HCT116 (cell line): Measurements from ENCODE around the gene CAAP1. TPM values are rescaled to one million over a fixed set of nuclear protein-coding genes. Genes with fewer than 3 reads are reported as not detected.

Experiments
- ATAC-seq: fragments of 200-7000 bp; cut with Tn5 transposase; 2 replicates; pipeline ENCODE4 v1.9.1; 2020; ENCODE audit warnings: mild to moderate bottlenecking, moderate library complexity
- BruUV-seq: library from RNA; stranded (reverse); fragments of 400-500 nt; replicated peaks from 2 replicates; lab custom pipeline; 2021; lab: Mats Ljungman, UMichigan
- CTCF ChIA-PET: fragments of 300-600 bp; sonication (Branson Sonifier 250); formaldehyde crosslinking; loops from one replicate; lab custom pipeline; 2021; ENCODE audit warnings: antibody characterized with exemption; lab: Charles Lee
- POLR2A ChIA-PET: fragments of 300-600, 350-600 bp; sonication (Branson Sonifier 250); formaldehyde crosslinking; loops from one replicate; lab custom pipeline; 2021; ENCODE audit warnings: antibody characterized with exemption; lab: Charles Lee
- RAD21 ChIA-PET, 2 experiments: fragments of 300-600 bp; sonication (Branson Sonifier 250); formaldehyde crosslinking; loops; one replicate each; lab custom pipeline; 2023; ENCODE audit warnings: low total read pairs in 2 of 2; ENCODE audit not compliant: uncharacterized antibody in 2 of 2, unreplicated experiment in 2 of 2, low non-redundant PET in 1 of 2; lab: Charles Lee
- DNase-seq: peaks from one replicate; pipeline ENCODE4 v3.0.0-alpha.2; 2010; ENCODE audit warnings: low read depth, low spot score
- H2AFZ ChIP-seq: fragments of 200-600 bp; shearing (Covaris generic), sonication (generic); 2 replicates; pipeline ENCODE4 v1.6.1; 2017; ENCODE audit warnings: low read depth, mixed run types, mixed read lengths, antibody characterized with exemption, low read length; ENCODE audit not compliant: poor library complexity, severe bottlenecking
- H3K27ac ChIP-seq: 2 replicates; pipeline ENCODE4 v1.5.1; 2012; ENCODE audit warnings: low read depth, low read length
- H3K27me3 ChIP-seq: fragments of 200-600 bp; sonication (generic); 2 replicates; pipeline ENCODE4 v1.6.1; 2016; ENCODE audit warnings: mixed run types, low read length, mixed read lengths; ENCODE audit not compliant: insufficient read depth
- H3K36me3 ChIP-seq, 2 experiments: fragments of 200-500 bp in 1 of 2; fragments of 200-600 bp in 1 of 2; sonication (Bioruptor generic) in 1 of 2; sonication (generic) in 1 of 2; 2 replicates each; pipeline versions ENCODE4 v1.5.1 to v1.6.1; 2014 to 2016; ENCODE audit warnings: low read length in 2 of 2, inconsistent platforms in 1 of 2, mixed read lengths in 1 of 2, mixed run types in 1 of 2; ENCODE audit not compliant: insufficient read depth in 2 of 2, control insufficient read depth in 1 of 2
- H3K4me1 ChIP-seq, 2 experiments: fragments of 200-600 bp in 1 of 2; sonication (generic) in 1 of 2; 2 replicates each; pipeline versions ENCODE4 v1.5.1 to v1.6.1; 2012 to 2017; ENCODE audit warnings: low read length in 2 of 2, inconsistent platforms in 1 of 2, mild to moderate bottlenecking in 1 of 2, mixed read lengths in 1 of 2, mixed run types in 1 of 2, moderate library complexity in 1 of 2; ENCODE audit not compliant: insufficient read depth in 2 of 2, control insufficient read depth in 1 of 2
- H3K4me2 ChIP-seq: fragments of 200-600 bp; sonication (generic); 2 replicates; pipeline ENCODE4 v1.6.1; 2017; ENCODE audit warnings: mixed run types, low read length, mixed read lengths
- H3K4me3 ChIP-seq, 2 experiments: fragments of 200-600 bp in 1 of 2; sonication (generic) in 1 of 2; replicated peaks in 1 of 2; 2 replicates each; pipeline ENCODE4 v1.5.1; 2011 to 2016; ENCODE audit warnings: low read length in 2 of 2, control low read depth in 1 of 2, low read depth in 1 of 2, mild to moderate bottlenecking in 1 of 2, mixed read lengths in 1 of 2, mixed run types in 1 of 2
- H3K79me2 ChIP-seq: fragments of 200-600 bp; sonication (generic); 2 replicates; pipeline ENCODE4 v1.6.1; 2017; ENCODE audit warnings: mild to moderate bottlenecking, mixed run types, low read length, moderate library complexity, mixed read lengths; ENCODE audit not compliant: insufficient read depth
- H3K9ac ChIP-seq: fragments of 200-600 bp; sonication (generic); 2 replicates; pipeline ENCODE4 v1.6.1; 2016; ENCODE audit warnings: low read length, mixed read lengths
- H3K9me2 ChIP-seq: fragments of 200-600 bp; sonication (generic), shearing (Covaris generic); 2 replicates; pipeline ENCODE4 v1.6.1; 2017; ENCODE audit warnings: mixed run types, mild to moderate bottlenecking, moderate library complexity; ENCODE audit not compliant: insufficient read depth
- H3K9me3 ChIP-seq, 2 experiments: fragments of 200-500 bp in 1 of 2; fragments of 200-600 bp in 1 of 2; sonication (Bioruptor generic) in 1 of 2; sonication (generic) in 1 of 2; 2 replicates each; pipeline ENCODE4 v1.6.1; 2014 to 2017; ENCODE audit warnings: low read length in 2 of 2, mixed read lengths in 2 of 2, inconsistent platforms in 1 of 2, low read depth in 1 of 2, mild to moderate bottlenecking in 1 of 2, mixed run types in 1 of 2, moderate library complexity in 1 of 2; ENCODE audit not compliant: control insufficient read depth in 1 of 2, insufficient read depth in 1 of 2
- H4K20me1 ChIP-seq: fragments of 200-600 bp; sonication (generic), shearing (Covaris generic); 2 replicates; pipeline ENCODE4 v1.6.1; 2017; ENCODE audit warnings: mixed run types, mild to moderate bottlenecking, moderate library complexity; ENCODE audit not compliant: insufficient read depth
- ATF3 ChIP-seq: IDR thresholded peaks from 2 replicates; pipeline ENCODE4 v1.6.1; 2012
- CBX3 ChIP-seq: IDR thresholded peaks from 2 replicates; pipeline ENCODE4 v1.6.1; 2012; ENCODE audit warnings: low read depth
- CTCF ChIP-seq, 3 experiments: fragments of 200-600 bp in 1 of 3; sonication (generic) in 1 of 3; IDR thresholded peaks in 2 of 3; conservative IDR thresholded peaks in 1 of 3; 2 replicates each; pipeline ENCODE4 v1.5.1; 2012 to 2017; ENCODE audit warnings: low read depth in 2 of 3, low read length in 2 of 3, antibody characterized with exemption in 1 of 3, borderline replicate concordance in 1 of 3, control low read depth in 1 of 3, mild to moderate bottlenecking in 1 of 3, mixed read lengths in 1 of 3, mixed run types in 1 of 3, moderate library complexity in 1 of 3; ENCODE audit not compliant: insufficient read depth in 1 of 3
- EGR1 ChIP-seq: IDR thresholded peaks from 2 replicates; pipeline ENCODE4 v1.6.1; 2012; ENCODE audit warnings: low read depth
- ELF1 ChIP-seq: IDR thresholded peaks from 2 replicates; pipeline ENCODE4 v1.6.1; 2012; ENCODE audit warnings: low read depth, borderline replicate concordance
- EZH2 ChIP-seq: fragments of 200-600 bp; sonication (generic); IDR thresholded peaks from 2 replicates; pipeline ENCODE4 v1.6.1; 2017; ENCODE audit warnings: antibody characterized with exemption, mixed run types
- EZH2phosphoT487 ChIP-seq: fragments of 200-600 bp; IDR thresholded peaks from 2 replicates; pipeline ENCODE4 v1.6.1; 2018; ENCODE audit warnings: antibody characterized with exemption, borderline replicate concordance
- MAX ChIP-seq: IDR thresholded peaks from 2 replicates; pipeline ENCODE4 v1.6.1; 2012
- POLR2A ChIP-seq: IDR thresholded peaks from 2 replicates; pipeline ENCODE4 v1.7.0; 2011; ENCODE audit warnings: borderline replicate concordance; ENCODE audit not compliant: insufficient read depth, insufficient read length; ENCODE audit errors: extremely low read depth
- POLR2AphosphoS5 ChIP-seq: IDR thresholded peaks from 2 replicates; pipeline ENCODE4 v1.6.1; 2011; ENCODE audit warnings: mild to moderate bottlenecking, low read depth, low read length, moderate library complexity
- SIN3A ChIP-seq: IDR thresholded peaks from 2 replicates; pipeline ENCODE4 v1.6.1; 2012; ENCODE audit warnings: low read depth
- SP1 ChIP-seq: IDR thresholded peaks from 2 replicates; pipeline ENCODE4 v1.6.1; 2012; ENCODE audit warnings: low read depth
- SRF ChIP-seq: IDR thresholded peaks from 2 replicates; pipeline ENCODE4 v1.6.1; 2012; ENCODE audit warnings: low read depth
- TCF7L2 ChIP-seq: IDR thresholded peaks from 2 replicates; pipeline ENCODE4 v1.7.0; 2011; ENCODE audit warnings: borderline replicate concordance, inconsistent platforms; ENCODE audit not compliant: insufficient read depth, insufficient read length; ENCODE audit errors: extremely low read depth
- ZBTB33 ChIP-seq: IDR thresholded peaks from 2 replicates; pipeline ENCODE4 v1.6.1; 2011; ENCODE audit warnings: mild to moderate bottlenecking, low read length, moderate library complexity; ENCODE audit not compliant: insufficient replicate concordance; ENCODE audit errors: extremely low read depth
- ZFX ChIP-seq: fragments of 450-650 bp; IDR thresholded peaks from 2 replicates; pipeline ENCODE4 v1.6.1; 2017
- intact Hi-C: fragments of 100-400 bp; cut with micrococcal nuclease; formaldehyde crosslinking; loops from 2 replicates; pipeline ENCODE4 v1.10.0; 2022
- total RNA-seq: library from RNA; stranded (reverse); gene quantifications from one replicate; pipeline ENCODE4 v1.2.1, GENCODE V29; 2021; ENCODE audit not compliant: unreplicated experiment

Gene CAAP1
- total RNA-seq, 1 experiment from 2014 or later, result 19.1 TPM

GRCh38 chr9:26935847-26936246, 43.2 kb upstream of the CAAP1 start (continued):
- no peak for TF ChIP-seq CTCF (IDR thresholded peaks at IDR 0.05 in 2 of 3, conservative IDR thresholded peaks at IDR 0.05 in 1 of 3; ENCODE audit: borderline replicate concordance in 1 of 3, insufficient read depth in 1 of 3, low read depth in 2 of 3, low read length in 2 of 3)
- no peak for TF ChIP-seq TCF7L2
- no peak for TF ChIP-seq SP1
- TF ChIP-seq MAX, result no peak
- TF ChIP-seq SRF, result no peak
- TF ChIP-seq EGR1, result no peak
- TF ChIP-seq ZFX, result no peak
- no peak for TF ChIP-seq POLR2A
- TF ChIP-seq SIN3A, result no peak
- no peak for TF ChIP-seq CBX3
- TF ChIP-seq ATF3, result no peak

GRCh38 chr9:26928902-26929495, 36.4 kb upstream of the CAAP1 start:
- DNase-seq (no peak), ATAC-seq (no peak)
- ChIA-PET RAD21 (no interaction called here), CTCF (no interaction called here), POLR2A (no interaction called here)
- Histone ChIP-seq H3K9me3 (no peaks in the 10 kb centered on the region), H3K9me2 (no peaks in the 10 kb centered on the region), H3K27ac (no peak overlapping the region), H3K36me3 (peaks cover 16 to 26% of the 10 kb centered on the region in 2 experiments), H3K4me2 (no peak overlapping the region), H3K4me3 (no peak overlapping the region), H3K79me2 (peaks cover 53% of the 10 kb centered on the region), H4K20me1 (no peaks in the 10 kb centered on the region), H3K9ac (no peak overlapping the region), H2AFZ (no peak overlapping the region), H3K4me1 (no peaks in the 10 kb centered on the region), H3K27me3 (no peaks in the 10 kb centered on the region)
- intact Hi-C loops, result no loop called here
- BruUV-seq, result no TSS peak
- TF ChIP-seq ELF1 (no peak), CBX3 (no peak), EGR1 (no peak), SRF (no peak), ZBTB33 (no peak), ZFX (no peak), EZH2 (no peak), ATF3 (no peak), POLR2A (no peak), EZH2phosphoT487 (no peak), POLR2AphosphoS5 (no peak)
